Left kidney (tissue), 2 donors: Measurements from ENCODE around the gene ADNP. TPM values are rescaled to one million over a fixed set of nuclear protein-coding genes. Genes with fewer than 3 reads are reported as not detected.
A peak's percentile ranks its signal among the peaks of the same experiment; 100 is the strongest.

Source experiments
- DNase-seq: peaks from one replicate; pipeline ENCODE4 v3.0.0-alpha.2; 2013
- polyA plus RNA-seq: library from polyadenylated mRNA; unstranded; fragments of 120-200 nt; gene quantifications from one replicate; pipeline ENCODE4 v1.2.1, GENCODE V29; 2013; ENCODE audit not compliant: insufficient read length

The ADNP gene
- polyA plus RNA-seq, 1 donor: 160 TPM

- no peak for DNase-seq
Observed at GRCh38 chr20:50874111-50874757, 57.0 kb downstream of the ADNP start.

- DNase-seq: no peak
Observed at GRCh38 chr20:50873585-50873984, 57.7 kb downstream of the ADNP start.

GRCh38 chr20:50872560-50873425 lies 58.4 kb downstream of the ADNP start:
- no peak for DNase-seq

GRCh38 chr20:50870561-50871161 lies 60.6 kb downstream of the ADNP start:
- DNase-seq: peak; percentile 82

GRCh38 chr20:50868509-50869495 lies 62.4 kb downstream of the ADNP start:
- no peak for DNase-seq

GRCh38 chr20:50867805-50868204 lies 63.4 kb downstream of the ADNP start:
- no peak for DNase-seq

GRCh38 chr20:50866831-50867230 lies 64.4 kb downstream of the ADNP start:
- DNase-seq: no peak

GRCh38 chr20:50866036-50866685 lies 65.1 kb downstream of the ADNP start:
- DNase-seq: no peak

GRCh38 chr20:50865591-50865990 lies 65.6 kb downstream of the ADNP start:
- no peak for DNase-seq

- no peak for DNase-seq
Observed at GRCh38 chr20:50865114-50865513, 66.1 kb downstream of the ADNP start.

- DNase-seq: no peak
Observed at GRCh38 chr20:50862546-50862945, 68.7 kb downstream of the ADNP start.

- no peak for DNase-seq
Observed at GRCh38 chr20:50861012-50861411, 70.2 kb downstream of the ADNP start.

- DNase-seq: no peak
Observed at GRCh38 chr20:50859161-50859560, 72.1 kb downstream of the ADNP start.

- DNase-seq: no peak
Observed at GRCh38 chr20:50858525-50858924, 72.7 kb downstream of the ADNP start.

- no peak for DNase-seq
Observed at GRCh38 chr20:50857348-50857747, 73.9 kb downstream of the ADNP start.

- no peak for DNase-seq
Observed at GRCh38 chr20:50856475-50857041, 74.7 kb downstream of the ADNP start.

GRCh38 chr20:50855498-50856474 lies 75.5 kb downstream of the ADNP start:
- DNase-seq: no peak

GRCh38 chr20:50854506-50855249 lies 76.6 kb downstream of the ADNP start:
- no peak for DNase-seq

- DNase-seq: no peak
Observed at GRCh38 chr20:50852085-50852484, 79.2 kb downstream of the ADNP start.
